GM18520 (cell line): ENCODE data around the gene MBTPS1.

Experiments
- ATAC-seq: cut with Tn5 transposase; IDR thresholded peaks from one replicate; pipeline ENCODE4 v1.9.1; 2021; ENCODE audit not compliant: unreplicated experiment

The MBTPS1 gene

DNA sequence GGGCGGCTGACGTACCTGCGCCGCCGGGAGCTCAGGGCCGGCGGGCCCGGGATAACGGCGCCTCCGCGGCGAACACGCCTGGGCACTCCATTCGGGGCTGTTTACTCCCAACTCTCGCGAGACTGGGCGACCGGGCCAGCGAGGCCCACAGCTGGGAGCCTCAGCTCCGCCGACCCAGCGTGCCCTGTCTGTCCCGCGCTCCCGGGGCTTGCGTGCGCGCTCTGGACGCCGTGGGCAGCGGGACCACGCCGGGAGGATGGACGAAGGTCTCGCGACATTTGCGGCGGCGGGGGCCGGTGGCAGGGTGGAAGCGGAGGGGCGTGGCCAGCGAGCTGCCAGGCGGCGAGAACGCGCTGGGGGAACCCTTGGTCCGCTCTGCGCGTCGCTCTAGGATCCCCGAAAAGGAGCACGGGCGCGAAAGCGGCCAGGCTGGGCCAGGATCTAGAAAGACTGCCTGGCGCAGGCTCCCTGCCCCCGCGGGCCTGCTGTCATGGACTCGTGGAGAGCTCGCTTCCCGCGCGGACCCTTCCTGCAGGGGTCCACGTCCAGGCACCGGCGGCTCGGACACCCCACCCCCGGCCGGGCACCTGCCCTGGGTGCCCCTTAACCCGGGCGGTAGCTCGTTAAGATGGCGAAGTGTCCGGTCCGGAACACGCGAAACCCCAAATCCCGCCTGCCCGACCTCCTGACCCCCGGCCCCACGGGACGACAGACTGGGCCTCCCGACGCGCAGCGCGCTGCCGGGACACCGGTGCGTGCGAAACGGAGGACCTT, at the start of gene MBTPS1:
Gene MBTPS1 (minus strand): TSS at position 223 of the 774 bp plus-strand sequence. CDS start 15,159 bp downstream, outside the sequence.
- peak; percentile 89 for ATAC-seq

DNA sequence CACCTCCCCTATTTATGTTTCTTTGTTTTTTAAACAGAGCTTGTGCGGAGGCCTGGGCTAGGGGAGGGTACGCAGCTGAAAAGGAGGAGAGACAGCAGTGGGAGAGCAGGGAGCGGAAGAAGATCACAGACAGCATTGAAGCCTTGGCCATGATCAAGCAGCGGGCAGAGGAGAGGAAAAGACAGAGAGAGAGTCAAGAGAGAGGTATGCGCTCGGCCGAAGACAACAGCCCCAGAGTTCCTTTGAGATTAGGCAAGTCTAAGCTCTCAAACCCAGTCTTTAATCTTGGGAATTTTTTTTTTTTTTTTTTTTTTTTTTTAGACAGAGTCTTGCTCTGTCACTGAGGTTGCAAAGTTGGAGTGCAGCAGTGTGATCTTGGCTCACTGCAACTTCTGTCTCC, 49.0 kb upstream of the MBTPS1 start:
- ATAC-seq, result no peak

DNA sequence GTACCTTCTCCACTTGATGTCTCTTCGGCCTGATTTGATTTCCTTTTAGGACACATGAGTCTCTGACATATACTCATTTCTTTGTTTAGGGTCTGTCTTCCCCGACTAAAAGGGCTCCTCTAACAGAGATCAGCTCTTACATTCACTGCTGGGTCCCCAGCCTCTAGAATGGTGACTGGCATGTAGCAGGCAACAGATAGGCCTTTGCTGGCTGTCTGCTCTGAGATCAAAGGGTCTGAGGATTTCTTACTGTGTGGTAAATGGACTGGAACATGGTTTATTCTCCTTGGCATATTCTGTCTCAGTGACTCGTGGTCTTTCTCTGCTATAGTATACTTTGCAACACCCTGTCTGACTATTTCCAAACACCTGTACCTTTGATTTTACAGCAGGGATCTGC, 45.1 kb upstream of the MBTPS1 start:
- no peak for ATAC-seq

DNA sequence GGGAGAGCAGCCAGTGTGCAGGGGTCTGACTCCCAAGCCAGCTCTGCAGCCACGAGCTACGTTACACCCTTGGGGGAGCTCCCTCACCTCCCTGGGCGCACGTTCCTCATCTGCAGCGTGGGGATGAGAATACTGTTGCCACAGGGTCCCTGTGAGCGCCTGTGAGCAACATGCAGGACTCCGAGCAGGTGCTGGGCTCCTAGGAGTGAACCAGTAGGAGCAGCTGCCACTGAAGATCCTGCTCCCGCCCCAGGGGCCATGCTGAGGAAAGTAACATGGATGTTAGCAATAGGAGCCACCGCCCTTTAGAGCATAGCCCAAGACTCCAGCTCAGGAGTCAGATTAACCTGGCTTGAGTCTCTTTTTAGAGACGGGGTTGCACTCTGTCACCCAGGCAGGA, 44.3 kb upstream of the MBTPS1 start:
- ATAC-seq, result no peak

DNA sequence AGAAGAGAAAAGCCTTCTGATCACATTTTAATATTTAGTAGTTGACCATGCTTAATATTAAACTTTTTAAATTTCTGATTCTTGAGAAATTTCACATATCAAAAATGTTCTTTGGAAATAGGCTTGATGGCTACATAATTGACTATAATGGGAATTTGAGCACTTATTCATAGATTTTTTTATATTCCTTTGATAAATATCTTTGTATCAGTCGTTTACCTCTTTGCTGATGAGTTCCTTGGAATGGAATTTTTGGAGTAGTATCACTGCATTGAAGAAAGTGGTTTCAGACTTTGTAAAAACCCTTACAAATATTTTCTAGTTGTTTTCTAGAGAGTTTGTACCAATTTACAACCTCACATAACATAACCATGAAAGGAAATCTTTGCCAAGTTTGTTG, 43.1 kb upstream of the MBTPS1 start:
- ATAC-seq, result no peak

DNA sequence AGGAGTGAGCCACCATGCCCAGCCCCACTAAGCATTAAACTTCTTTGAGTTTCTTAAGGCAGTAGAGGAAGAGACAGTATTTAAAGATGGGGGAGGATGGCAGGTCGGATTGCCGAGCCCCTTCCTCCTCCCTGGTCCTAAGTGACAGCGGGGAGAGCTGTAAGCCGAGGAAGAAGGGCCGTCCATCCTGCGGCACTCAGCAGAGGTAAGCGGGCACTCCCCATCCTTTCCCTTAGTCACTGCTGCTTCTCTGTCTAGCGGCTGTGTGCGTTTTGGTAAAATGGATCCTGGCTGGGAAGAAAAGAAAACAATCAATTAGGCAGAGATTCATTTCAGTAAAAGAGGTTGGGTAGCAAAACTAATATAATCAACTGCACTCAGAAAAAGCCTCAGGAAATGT, 42.3 kb upstream of the MBTPS1 start:
- ATAC-seq, result no peak

DNA sequence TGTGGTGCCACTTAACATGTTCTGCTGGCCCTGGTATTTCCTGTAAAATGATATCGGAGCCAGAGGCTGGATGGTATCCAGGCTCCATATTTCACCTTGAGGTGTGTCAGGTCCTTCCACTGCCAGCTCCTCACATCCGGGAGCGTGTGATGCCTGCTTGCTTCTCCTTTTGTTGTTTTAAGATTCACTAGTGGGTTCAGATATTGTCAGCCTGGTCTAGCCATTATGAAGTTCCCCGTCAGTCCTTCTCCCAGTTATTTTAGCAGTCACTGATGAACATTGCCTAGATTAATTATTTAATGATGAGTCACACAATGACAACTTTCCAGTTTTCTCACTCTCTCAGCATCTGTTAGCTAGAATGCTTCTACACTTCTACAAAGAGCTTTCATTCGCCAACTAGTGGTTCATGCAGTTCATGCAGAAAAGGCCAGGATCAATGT, 39.6 kb upstream of the MBTPS1 start:
- no peak for ATAC-seq

DNA sequence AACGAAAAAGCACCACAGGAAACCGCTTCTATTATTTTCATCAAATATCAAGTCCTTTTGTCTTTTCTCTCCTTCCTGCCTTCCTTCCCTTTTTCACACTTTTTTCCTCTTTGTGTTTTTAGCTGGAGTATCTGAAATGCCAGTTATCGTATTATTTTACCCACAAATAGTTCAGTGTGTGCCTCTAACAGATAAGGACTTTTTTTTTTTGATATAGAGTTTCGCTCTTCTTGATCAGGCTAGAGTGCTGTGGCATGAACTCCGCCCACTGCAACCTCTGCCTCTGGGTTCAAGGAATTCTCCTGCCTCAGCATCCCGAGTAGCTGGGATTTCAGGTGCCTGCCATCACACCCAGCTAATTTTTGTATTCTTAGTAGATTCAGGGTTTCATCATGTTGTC, 39.0 kb upstream of the MBTPS1 start:
- no peak for ATAC-seq

DNA sequence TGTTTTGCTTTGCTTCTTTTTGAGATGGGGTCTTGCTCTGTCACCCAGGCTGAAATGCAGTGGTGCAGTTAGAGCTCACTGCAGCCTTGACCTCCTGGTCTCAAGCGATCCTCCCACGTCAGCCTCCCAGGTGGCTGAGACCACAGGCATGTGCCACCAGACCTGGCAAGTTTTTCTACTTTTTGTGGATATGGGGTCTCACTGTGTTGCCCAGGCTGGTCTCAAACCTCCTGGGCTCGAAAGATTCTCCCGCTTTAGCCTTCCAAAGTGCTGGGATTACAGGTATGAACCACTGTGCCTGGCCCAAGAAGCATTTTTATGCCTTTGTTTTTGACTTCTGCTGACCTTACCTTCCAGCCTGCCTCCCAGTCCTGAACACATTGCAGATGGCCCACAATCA, 38.5 kb upstream of the MBTPS1 start:
- ATAC-seq, result no peak

DNA sequence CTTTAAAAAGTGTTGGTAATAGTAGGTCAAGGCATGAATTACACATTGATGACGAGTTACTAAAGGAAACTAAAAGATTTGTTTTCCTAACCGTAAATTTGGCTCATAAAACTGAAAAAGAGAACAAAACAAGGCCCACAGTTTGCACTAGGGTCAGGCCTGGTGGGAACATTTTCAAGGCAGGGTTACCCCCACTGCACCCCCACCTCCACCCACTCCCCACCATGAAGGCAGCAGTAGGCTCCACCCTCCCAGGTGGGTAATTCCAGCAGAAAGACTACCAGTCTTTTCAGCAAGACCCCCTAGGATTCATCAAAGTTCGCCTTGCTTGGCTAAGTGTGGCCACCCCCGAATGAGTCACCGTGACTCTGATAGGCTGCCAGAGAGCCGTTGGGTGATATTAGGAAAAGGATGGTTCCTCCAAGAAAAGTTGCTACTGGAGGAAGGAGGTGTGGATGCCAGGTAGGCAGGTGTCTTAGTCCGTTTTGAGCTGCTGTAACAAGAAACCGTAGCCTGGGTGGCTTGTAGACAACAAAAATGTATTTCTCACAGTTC, 37.0 kb upstream of the MBTPS1 start:
- no peak for ATAC-seq

DNA sequence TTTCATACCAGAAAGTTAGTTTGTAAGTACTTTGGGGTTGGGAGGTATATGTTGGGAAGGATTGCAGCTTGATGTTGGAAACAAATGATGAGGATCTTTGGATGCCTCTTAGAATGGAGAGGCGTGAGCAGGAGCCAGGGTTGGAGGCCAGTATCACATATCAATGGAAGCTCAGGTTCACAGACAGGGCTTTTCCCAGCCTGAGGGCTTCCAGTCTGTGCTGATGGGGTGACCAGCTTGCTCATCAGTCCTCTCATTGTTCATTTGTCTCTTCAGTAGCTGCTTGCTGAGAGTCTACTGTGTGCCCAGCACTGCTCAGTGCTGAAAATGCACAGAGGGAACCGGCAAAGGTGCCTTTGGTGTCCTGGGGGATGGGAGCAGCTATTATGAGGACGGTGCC, 34.2 kb upstream of the MBTPS1 start:
- ATAC-seq, result no peak

DNA sequence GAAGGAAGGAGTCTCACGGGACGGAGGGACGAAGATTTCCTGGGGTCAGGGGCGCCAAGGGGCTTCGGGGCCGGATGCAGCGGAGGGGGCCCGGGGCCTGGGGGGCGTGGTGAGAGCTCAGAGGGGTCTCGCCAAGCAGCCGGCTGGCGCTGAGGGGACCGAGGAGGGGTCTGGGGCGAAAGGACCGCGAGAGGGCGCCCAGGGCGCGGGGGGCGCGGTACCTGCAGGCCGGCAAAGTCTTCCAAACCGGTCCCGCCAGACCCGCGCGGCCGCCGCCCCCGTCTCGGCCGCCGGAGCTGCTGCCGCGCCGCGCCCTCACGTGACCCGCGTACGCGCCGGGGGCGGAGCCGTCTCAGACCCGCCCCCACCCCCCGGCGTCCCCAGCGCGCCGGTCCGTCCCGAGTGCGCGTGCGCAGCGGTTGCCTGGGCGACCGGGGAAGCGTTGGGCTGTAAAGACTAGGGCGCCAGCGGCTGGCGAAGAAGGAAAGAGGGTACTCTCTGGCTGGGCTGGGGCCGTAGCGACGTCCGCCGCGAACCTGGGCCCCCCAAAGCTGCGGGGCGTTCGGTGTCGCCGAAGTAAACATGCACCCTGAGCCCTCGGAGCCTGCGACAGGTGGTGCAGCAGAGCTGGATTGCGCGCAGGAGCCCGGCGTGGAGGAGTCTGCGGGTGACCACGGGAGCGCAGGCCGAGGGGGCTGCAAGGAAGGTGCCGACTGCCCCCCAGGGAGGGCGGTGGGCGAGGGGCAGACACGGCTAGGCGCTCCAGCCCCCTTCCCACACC, 28.3 kb upstream of the MBTPS1 start, which contains the start of the genes DNAAF1 and HSDL1:
Gene DNAAF1 (plus strand): TSS at position 450 of the 781 bp plus-strand sequence. CDS start 133 bp downstream, at position 583.
Gene HSDL1 (minus strand): TSS at position 319 of the 781 bp plus-strand sequence. CDS start 13,856 bp downstream, outside the sequence.
- peak; percentile 82 for ATAC-seq

DNA sequence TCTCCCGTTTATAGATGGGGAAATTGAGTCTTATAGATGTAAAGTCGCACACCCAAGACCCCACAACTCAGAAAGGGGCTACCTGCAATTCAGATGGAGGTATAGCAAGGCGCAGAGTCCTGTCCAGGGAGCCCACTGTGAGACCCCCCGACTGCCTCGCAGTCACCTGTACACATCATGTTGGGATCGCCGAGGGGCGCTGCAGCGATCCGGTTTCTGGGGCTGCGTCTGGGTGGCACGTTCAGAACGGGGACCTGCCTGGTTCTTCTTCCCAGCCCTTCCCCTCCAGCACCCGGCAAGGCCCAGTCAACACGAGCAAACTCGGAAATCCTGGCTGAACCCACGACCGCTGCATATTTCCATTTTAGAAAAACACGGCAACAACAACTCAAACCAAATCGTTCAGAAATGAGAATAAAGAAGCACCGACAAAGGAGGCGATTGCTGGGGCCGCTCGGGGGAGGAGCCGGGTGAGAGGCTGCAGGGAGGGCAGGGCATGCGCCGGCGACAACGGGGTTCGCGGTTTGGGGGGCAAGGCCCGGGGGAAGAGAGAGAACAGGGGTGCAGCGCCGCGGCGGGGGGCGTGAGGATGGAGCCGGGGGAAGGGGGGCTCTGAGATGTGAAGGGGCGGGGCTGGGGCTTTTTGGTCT, 27.6 kb upstream of the MBTPS1 start:
- ATAC-seq, result no peak

DNA sequence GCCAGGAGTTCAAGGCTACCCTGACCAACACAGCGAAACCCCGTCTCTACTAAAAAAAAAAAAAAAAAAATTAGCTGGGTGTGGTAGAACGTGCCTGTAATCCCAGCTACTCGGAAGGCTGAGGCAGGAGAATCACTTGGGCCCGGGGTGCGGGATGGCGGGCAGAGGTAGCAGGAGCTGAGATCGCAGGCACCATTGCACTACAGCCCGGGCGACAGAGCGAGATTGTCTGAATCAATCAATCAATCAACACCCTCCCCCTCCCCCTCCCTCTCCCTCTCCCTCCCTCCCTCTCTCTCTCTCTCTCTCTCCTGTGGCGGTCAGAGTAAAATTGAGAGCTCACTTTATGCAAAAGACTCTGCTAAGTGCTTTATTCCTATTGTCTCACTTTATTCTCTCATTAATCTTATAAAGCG, 27.1 kb upstream of the MBTPS1 start:
- ATAC-seq, result no peak

DNA sequence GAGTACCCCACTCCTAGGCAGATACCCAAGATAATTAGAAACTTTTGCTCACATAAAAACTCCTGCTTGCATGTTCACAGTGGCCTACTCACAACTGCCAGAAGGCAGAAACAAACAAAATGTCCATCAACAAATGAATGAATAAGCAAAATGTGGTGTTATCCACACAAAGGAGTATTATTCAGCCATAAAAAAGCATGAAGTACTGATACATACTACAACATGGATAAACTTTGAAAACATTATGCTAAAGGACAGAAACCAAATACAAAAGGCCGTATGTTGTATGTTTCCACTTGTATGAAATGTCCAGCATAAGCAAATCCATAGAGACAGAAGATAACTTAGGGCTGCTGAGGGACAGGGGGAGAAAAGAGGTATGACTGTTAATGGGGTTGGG, 26.3 kb upstream of the MBTPS1 start:
- ATAC-seq, result no peak

DNA sequence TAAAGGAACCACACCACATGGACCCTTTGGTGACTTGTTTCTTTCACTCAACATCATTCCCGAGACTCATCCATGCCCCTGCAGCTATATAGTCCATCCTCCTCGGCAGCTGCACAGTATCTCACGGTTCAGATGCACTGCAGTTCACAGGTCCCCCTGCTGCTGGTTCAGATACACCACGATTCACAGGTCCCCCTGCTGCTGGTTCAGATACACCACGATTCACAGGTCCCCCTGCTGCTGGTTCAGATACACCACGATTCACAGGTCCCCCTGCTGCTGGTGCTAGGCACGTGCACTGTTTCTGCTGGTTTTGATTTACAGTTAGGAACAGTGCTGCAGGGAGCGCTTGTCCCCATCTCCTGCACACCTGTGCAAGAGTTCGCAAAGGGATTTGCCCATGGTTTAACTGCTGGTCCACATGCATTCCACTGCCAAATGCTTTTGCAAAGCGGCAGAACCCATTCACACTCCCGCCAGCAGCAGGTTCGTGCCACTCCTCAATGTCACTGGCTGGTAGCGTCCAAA, 24.5 kb upstream of the MBTPS1 start:
- ATAC-seq, result no peak

DNA sequence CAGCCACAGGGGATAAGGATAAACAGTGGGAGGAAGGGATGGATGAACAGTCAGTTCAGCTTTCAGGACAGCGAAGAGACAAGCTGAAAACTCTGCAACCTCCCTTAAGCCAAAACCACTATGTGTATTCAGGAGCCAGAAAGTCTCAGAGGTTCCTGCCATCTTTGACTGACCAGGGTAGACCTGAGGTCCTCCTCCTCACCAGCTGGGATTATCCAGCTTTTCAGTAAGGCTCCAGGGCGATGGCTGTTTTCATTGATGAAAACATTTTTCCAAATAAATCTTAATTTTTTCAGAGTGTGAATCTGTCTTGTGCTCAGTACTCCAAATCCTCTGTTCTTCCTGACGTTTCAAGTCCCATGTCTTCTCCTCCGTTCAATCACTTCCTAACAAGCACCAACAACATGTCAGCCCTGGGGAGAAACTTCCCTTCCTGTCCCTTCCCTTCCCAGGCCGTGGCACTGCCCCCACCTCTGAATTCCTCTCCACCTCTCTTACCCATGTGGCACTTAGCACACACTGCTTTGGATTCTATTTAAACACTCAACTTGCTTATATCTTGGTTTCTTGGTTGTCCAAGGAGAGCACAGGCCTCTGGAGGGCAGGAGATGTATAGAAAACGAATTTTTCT, 23.0 kb upstream of the MBTPS1 start:
- no peak for ATAC-seq

DNA sequence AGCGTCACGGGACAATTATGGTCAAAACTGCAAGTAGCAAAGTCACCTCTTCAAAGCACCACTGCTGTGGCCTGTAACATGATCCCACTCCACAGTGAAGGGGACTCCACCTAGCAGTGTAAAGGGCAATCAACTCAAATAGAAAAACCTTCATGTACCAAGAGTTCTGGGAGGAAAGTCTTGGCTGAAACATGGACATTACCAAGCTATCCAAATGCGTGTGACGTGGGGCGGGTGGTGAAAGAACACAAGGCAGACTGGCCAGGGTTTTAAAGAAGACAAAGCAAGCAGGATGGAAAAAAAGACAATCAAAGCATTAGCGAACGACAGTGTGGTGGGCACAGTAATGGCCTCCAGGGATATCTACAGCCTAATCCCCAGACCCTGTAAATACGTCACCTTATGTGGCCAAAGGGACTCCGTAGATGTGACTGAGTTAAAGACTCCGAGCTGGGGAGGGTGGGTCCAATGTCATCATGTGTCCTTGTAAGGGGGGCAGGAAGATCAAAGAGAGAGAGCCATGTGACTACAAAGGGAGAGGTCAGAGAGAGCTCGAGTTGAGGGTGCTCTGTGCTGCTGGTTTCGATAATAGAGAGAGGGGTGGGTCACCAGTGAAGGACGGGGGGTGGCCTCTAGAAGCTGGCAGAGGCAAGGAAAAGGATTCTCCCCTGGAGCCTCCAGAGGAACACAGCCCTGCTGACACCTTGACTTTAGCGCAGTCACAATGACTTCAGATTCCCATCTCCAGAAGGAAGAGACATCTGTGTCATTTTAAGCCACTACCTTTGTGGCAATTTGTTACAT, 22.3 kb upstream of the MBTPS1 start:
- no peak for ATAC-seq

DNA sequence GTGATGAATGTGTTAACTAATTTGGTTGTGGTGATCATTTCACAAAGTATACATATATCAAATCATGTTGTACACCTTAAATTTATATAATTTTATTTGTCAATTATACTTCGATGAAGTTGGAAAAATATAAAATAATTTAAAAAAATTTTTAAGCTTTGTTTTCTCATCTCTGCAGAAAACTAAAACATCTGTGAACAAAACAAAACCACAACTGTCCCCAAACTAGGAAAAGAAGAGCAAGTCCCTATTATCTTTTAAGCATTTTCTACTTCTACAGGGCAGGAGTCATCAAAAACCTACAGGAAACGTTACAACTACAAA, 21.7 kb upstream of the MBTPS1 start:
- no peak for ATAC-seq
